ENCODE measurements around the gene SLC52A3.

SLC52A3 gene

GRCh38 chr20:796921-797320 is 28.6 kb upstream of the SLC52A3 start:
- H3K4me3 ChIP-seq (ENCODE audit: low read depth, low read length), result no peak overlapping the region
- no peak for TF ChIP-seq CTCF (conservative IDR thresholded peaks at IDR 0.05; ENCODE audit: low read depth, low read length)
- DNase-seq (ENCODE audit: low read depth), result no peak

GRCh38 chr20:792248-792647 is 23.9 kb upstream of the SLC52A3 start:
- no peak for DNase-seq (ENCODE audit: low read depth)
- H3K4me3 ChIP-seq (ENCODE audit: low read depth, low read length), result no peak overlapping the region
- TF ChIP-seq CTCF (conservative IDR thresholded peaks at IDR 0.05; ENCODE audit: low read depth, low read length), result no peak

DNA sequence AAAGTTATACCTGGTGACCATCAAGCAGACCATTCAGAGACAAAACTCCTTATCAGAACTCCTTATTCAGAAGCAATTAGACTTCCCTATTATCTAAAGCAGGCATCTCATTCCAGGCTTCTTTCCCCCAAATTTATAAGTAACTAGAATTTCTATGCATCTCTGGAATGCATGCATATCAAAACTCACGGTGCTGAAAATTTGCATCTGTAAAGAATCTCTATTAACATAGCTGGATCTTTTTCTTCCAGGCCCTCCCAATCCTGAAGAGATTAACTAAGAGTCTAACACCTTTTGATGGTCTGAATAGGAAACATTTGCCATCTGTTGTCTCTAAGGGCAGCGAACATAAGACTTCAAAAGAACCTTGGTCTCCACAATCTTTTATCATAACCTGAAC is 22.8 kb upstream of the SLC52A3 start:
- no peak overlapping the region for H3K4me3 ChIP-seq (ENCODE audit: low read depth, low read length)
- DNase-seq (ENCODE audit: low read depth), result no peak
- no peak for TF ChIP-seq CTCF (conservative IDR thresholded peaks at IDR 0.05; ENCODE audit: low read depth, low read length)

DNA sequence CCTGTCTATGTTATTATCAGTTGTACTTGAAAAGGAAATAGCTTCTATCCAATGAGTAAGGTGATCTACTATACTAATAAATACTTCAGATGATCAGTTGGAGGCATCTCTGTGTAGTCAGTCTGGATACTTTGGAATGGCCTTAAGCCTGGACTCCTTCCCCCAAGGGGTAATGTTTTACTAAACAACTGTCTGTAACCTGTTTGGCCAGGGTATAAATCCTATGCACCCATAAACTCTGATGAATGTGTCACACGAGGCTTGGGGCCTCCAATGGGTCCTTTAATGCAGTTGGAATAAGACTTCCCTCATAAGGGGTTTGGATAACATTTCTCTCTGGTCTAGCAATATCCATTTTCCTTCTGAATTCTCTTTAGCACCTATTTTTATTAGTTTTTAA is 19.5 kb upstream of the SLC52A3 start:
- no peak overlapping the region for H3K4me3 ChIP-seq (ENCODE audit: low read depth, low read length)
- DNase-seq (ENCODE audit: low read depth), result no peak
- no peak for TF ChIP-seq CTCF (conservative IDR thresholded peaks at IDR 0.05; ENCODE audit: low read depth, low read length)

DNA sequence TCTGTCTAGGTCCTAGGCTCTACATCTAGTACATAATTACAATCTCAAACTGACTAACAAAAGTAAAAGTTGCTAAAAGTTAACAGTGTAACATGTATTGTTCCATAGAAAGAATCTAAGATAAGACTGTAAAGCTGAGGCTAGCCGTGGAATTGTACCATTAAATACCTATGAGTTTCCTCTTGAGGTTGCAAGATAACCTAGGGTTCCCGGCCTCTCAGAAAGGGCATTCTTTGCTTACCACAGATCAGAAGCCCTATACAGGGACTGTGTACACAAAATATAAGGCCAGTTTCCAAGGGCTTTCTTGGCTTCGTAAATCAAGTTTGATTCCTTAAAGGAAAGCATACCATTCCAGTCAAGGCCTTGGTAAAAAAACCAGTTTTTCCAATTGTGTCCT is 11.5 kb upstream of the SLC52A3 start:
- TF ChIP-seq CTCF (conservative IDR thresholded peaks at IDR 0.05; ENCODE audit: low read depth, low read length), result no peak
- H3K4me3 ChIP-seq (ENCODE audit: low read depth, low read length), result no peak overlapping the region

GRCh38 chr20:776165-776564 is 7.9 kb upstream of the SLC52A3 start:
- no peak for DNase-seq (ENCODE audit: low read depth)
- no peak overlapping the region for H3K4me3 ChIP-seq (ENCODE audit: low read depth, low read length)
- no peak for TF ChIP-seq CTCF (conservative IDR thresholded peaks at IDR 0.05; ENCODE audit: low read depth, low read length)

More for the DNA sequence above, 11.5 kb upstream of the SLC52A3 start:
- no peak for DNase-seq (ENCODE audit: low read depth)

GRCh38 chr20:775679-776135 is 7.4 kb upstream of the SLC52A3 start:
- no peak for DNase-seq (ENCODE audit: low read depth)
- H3K4me3 ChIP-seq (ENCODE audit: low read depth, low read length), result no peak overlapping the region
- no peak for TF ChIP-seq CTCF (conservative IDR thresholded peaks at IDR 0.05; ENCODE audit: low read depth, low read length)
